Common myeloid progenitor, CD34-positive (primary cell): ENCODE measurements around the gene FAM89B.

ENCODE experiments used
- CTCF ChIA-PET: fragments of 350-600 bp; sonication (Branson Sonifier 250); formaldehyde crosslinking; loops from one replicate; lab custom pipeline; 2021; ENCODE audit warnings: antibody characterized with exemption; lab: Charles Lee
- POLR2A ChIA-PET: fragments of 350-600 bp; sonication (Branson Sonifier 250); formaldehyde crosslinking; loops from one replicate; lab custom pipeline; 2021; ENCODE audit warnings: antibody characterized with exemption; lab: Charles Lee
- DNase-seq, 3 donors: peaks; one replicate each; pipeline versions ENCODE4 v3.0.0 to v3.0.0-alpha.2; 2013
- H3K27ac ChIP-seq, 2 experiments: 1 replicate in 1 of 2; 2 replicates in 1 of 2; pipeline ENCODE4 v1.7.0; 2013; ENCODE audit warnings: inconsistent platforms in 2 of 2, low read length in 2 of 2, mild to moderate bottlenecking in 2 of 2, low read depth in 1 of 2, moderate library complexity in 1 of 2; ENCODE audit not compliant: severe bottlenecking in 2 of 2, insufficient read depth in 1 of 2, poor library complexity in 1 of 2
- H3K27me3 ChIP-seq, 5 experiments: replicated peaks in 2 of 5; 1 replicate in 3 of 5; 2 replicates in 2 of 5; pipeline versions ENCODE4 v1.6.1 to v1.7.0; 2013; ENCODE audit warnings: low read length in 4 of 5, mild to moderate bottlenecking in 2 of 5, moderate library complexity in 2 of 5, inconsistent platforms in 1 of 5; ENCODE audit not compliant: insufficient read depth in 5 of 5, control insufficient read depth in 4 of 5
- H3K36me3 ChIP-seq, 4 experiments: 1 replicate in 2 of 4; 2 replicates in 2 of 4; pipeline versions ENCODE4 v1.6.1 to v1.7.0; 2013; ENCODE audit warnings: low read length in 3 of 4, control low read depth in 1 of 4, mild to moderate bottlenecking in 1 of 4; ENCODE audit not compliant: control insufficient read depth in 4 of 4, insufficient read depth in 4 of 4
- H3K4me1 ChIP-seq, 4 experiments: 1 replicate in 3 of 4; 2 replicates in 1 of 4; pipeline versions ENCODE4 v1.6.1 to v1.7.1; 2013; ENCODE audit warnings: low read length in 3 of 4, mild to moderate bottlenecking in 3 of 4, control low read depth in 1 of 4, inconsistent platforms in 1 of 4, moderate library complexity in 1 of 4; ENCODE audit not compliant: control insufficient read depth in 4 of 4, insufficient read depth in 4 of 4; ENCODE audit errors: control extremely low read depth in 1 of 4
- H3K4me3 ChIP-seq, 7 experiments: 1 replicate in 4 of 7; 2 replicates in 3 of 7; pipeline versions ENCODE4 v1.5.1 to v1.7.0; 2013; ENCODE audit warnings: mild to moderate bottlenecking in 7 of 7, low read length in 6 of 7, moderate library complexity in 6 of 7, inconsistent platforms in 2 of 7, low read depth in 2 of 7, control low read depth in 1 of 7; ENCODE audit not compliant: insufficient read depth in 4 of 7, control insufficient read depth in 1 of 7; ENCODE audit errors: extremely low read depth in 1 of 7
- H3K9me3 ChIP-seq, 5 experiments: 1 replicate in 4 of 5; 2 replicates in 1 of 5; pipeline versions ENCODE4 v1.6.1 to v1.7.1; 2013; ENCODE audit warnings: low read length in 4 of 5, mild to moderate bottlenecking in 2 of 5, inconsistent platforms in 1 of 5, low read depth in 1 of 5, moderate library complexity in 1 of 5; ENCODE audit not compliant: control insufficient read depth in 4 of 5, insufficient read depth in 2 of 5; ENCODE audit errors: control extremely low read depth in 1 of 5
- WGBS: methylation state at CpG from one replicate; pipeline ENCODE4 v1.1.5; 2013; ENCODE audit not compliant: insufficient coverage; 5-methylcytosine and 5-hydroxymethylcytosine counted together

Gene FAM89B

GRCh38 chr11:65599216-65599954 is 27.0 kb downstream of the FAM89B start:
- no peak for DNase-seq
- 96% methylated on average over 36 of the region's 49 CpGs for WGBS
- Histone ChIP-seq H3K27ac (no peak overlapping the region), H3K4me1 (peaks cover 0 to 7% (median 3%) of the 10 kb centered on the region in 4 experiments), H3K36me3 (peaks cover 4 to 56% (median 41%) of the 10 kb centered on the region in 4 experiments), H3K4me3 (no peak overlapping the region), H3K27me3 (no peaks in the 10 kb centered on the region), H3K9me3 (no peaks in the 10 kb centered on the region)
- CTCF ChIA-PET: interaction anchor here (1.5 to 16.6 kb wide), 3 partner anchors 6 to 9 kb away, joined by 3 to 229 read pairs (median 229); partner anchors contain the start of genes KCNK7, MAP3K11 and PCNX3
- POLR2A ChIA-PET: no interaction called here

GRCh38 chr11:65599955-65600246 is 27.6 kb downstream of the FAM89B start:
- Histone ChIP-seq H3K4me3 (no peak overlapping the region), H3K27ac (no peak overlapping the region), H3K27me3 (no peaks in the 10 kb centered on the region), H3K4me1 (peaks cover 0 to 7% (median 3%) of the 10 kb centered on the region in 4 experiments), H3K36me3 (peaks cover 4 to 62% (median 46%) of the 10 kb centered on the region in 4 experiments), H3K9me3 (no peaks in the 10 kb centered on the region)
- no peak for DNase-seq
- ChIA-PET CTCF (interaction anchor here (16.3 to 16.6 kb wide), 2 partner anchors 7 to 8 kb away, joined by 229 read pairs; partner anchors contain the start of genes KCNK7, MAP3K11 and PCNX3), POLR2A (no interaction called here)
- 96% methylated on average over 4 of the region's 6 CpGs for WGBS

GRCh38 chr11:65604258-65604657 is 31.9 kb downstream of the FAM89B start:
- 100% methylated on average over 1 of the region's 1 CpG for WGBS
- no peak overlapping the region for H3K4me3 ChIP-seq
- DNase-seq: no peak
- H3K27me3 ChIP-seq: no peaks in the 10 kb centered on the region
- no peaks in the 10 kb centered on the region for H3K9me3 ChIP-seq
- peaks cover 7 to 82% (median 67%) of the 10 kb centered on the region in 4 experiments for H3K36me3 ChIP-seq
- ChIA-PET POLR2A (no interaction called here), CTCF (interaction anchor here (0.9 to 16.3 kb wide), 9 partner anchors 8 to 176 kb away, joined by 3 to 229 read pairs (median 4); partner anchors contain the start of genes EHBP1L1, KCNK7 and PCNX3)
- H3K27ac ChIP-seq: no peak overlapping the region
- H3K4me1 ChIP-seq: peaks cover 0 to 3% (median 2%) of the 10 kb centered on the region in 4 experiments

GRCh38 chr11:65606876-65607613 is 34.7 kb downstream of the FAM89B start:
- H3K4me3 ChIP-seq: no peak overlapping the region
- POLR2A ChIA-PET: no interaction called here

GRCh38 chr11:65607614-65608426 is 35.5 kb downstream of the FAM89B start:
- Histone ChIP-seq H3K4me1 (peaks cover 5 to 39% (median 37%) of the 10 kb centered on the region in 4 experiments), H3K27ac (no peak overlapping the region), H3K36me3 (peaks cover 7 to 78% (median 64%) of the 10 kb centered on the region in 4 experiments), H3K27me3 (no peaks in the 10 kb centered on the region), H3K9me3 (no peaks in the 10 kb centered on the region), H3K4me3 (no peak overlapping the region)
- WGBS: 97% methylated on average over 36 of the region's 37 CpGs
- ChIA-PET POLR2A (no interaction called here), CTCF (interaction anchor here (16.3 kb wide), 1 partner anchor 15 kb away, joined by 229 read pairs; the partner anchor contains the start of gene KCNK7)
- no peak for DNase-seq

More at GRCh38 chr11:65606876-65607613, 34.7 kb downstream of the FAM89B start:
- Histone ChIP-seq H3K27me3 (no peaks in the 10 kb centered on the region), H3K27ac (no peak overlapping the region), H3K9me3 (no peaks in the 10 kb centered on the region), H3K4me1 (peaks cover 5 to 31% (median 30%) of the 10 kb centered on the region in 4 experiments), H3K36me3 (peaks cover 7 to 82% (median 61%) of the 10 kb centered on the region in 4 experiments)
- peak in 2 of 3 donors; percentile 39 to 41 for DNase-seq
- CTCF ChIA-PET: interaction anchor here (16.3 kb wide), 1 partner anchor 14 kb away, joined by 229 read pairs; the partner anchor contains the start of gene KCNK7
- WGBS: 96% methylated on average over 60 of the region's 67 CpGs

GRCh38 chr11:65609229-65609628 is 36.9 kb downstream of the FAM89B start:
- 84% methylated on average over 3 of the region's 3 CpGs for WGBS
- Histone ChIP-seq H3K36me3 (peaks cover 7 to 67% (median 51%) of the 10 kb centered on the region in 4 experiments), H3K27me3 (no peaks in the 10 kb centered on the region), H3K9me3 (no peaks in the 10 kb centered on the region), H3K4me1 (peaks cover 5 to 45% (median 44%) of the 10 kb centered on the region in 4 experiments), H3K4me3 (no peak overlapping the region), H3K27ac (peak overlapping the region in 1 of 2 experiments; percentile 93)
- DNase-seq: no peak
- ChIA-PET POLR2A (no interaction called here), CTCF (interaction anchor here (16.3 kb wide), 1 partner anchor 16 kb away, joined by 229 read pairs; the partner anchor contains the start of gene KCNK7)
